Activated gamma-delta T cell treated with anti-CD3 and anti-CD28 coated beads, Interleukin-2, amount 50 U/mL, for 16 hours (primary cell): ENCODE measurements around the gene PROM1.

Source experiments
- DNase-seq: peaks from one replicate; pipeline ENCODE4 v3.0.0-alpha.2; 2020; ENCODE audit warnings: low read depth

The PROM1 gene

DNA sequence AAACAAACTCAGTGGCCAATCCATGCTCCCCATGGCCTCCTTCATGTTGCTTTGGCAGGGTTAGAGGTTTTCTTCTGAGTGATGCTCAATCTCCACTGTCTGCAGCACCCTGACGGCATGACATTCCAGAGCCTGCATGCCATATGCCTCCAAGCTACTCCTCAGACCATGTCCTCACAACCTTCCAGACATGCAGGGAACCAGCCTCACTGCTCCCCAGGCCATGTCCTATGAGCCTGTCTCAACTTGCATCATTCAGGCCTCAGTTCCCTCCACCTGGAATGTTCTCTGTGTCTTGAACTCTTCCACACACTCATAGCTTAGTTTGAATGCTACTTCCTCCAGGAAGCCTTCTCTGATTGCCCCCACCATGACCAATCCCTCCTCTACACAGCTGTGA, 18.8 kb downstream of the PROM1 start:
- DNase-seq: no peak

DNA sequence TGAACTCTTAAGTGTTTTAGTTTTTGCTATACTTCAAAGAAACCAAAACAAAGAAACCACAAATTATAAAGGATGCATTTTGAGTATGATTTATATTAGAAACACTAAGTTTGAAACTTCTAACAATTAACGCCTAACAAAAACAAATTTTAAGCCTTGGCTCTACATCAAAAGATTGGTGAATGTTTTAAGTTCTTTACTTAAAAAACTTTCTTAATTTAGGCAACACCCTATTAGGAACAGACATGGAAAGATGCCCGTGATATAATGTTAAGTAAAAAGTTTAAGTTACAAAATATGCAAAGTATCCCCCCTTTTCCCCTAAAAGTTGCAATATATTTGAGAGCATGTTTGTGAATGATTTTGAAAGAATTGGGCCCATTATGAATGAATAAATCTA, 21.2 kb downstream of the PROM1 start:
- no peak for DNase-seq

DNA sequence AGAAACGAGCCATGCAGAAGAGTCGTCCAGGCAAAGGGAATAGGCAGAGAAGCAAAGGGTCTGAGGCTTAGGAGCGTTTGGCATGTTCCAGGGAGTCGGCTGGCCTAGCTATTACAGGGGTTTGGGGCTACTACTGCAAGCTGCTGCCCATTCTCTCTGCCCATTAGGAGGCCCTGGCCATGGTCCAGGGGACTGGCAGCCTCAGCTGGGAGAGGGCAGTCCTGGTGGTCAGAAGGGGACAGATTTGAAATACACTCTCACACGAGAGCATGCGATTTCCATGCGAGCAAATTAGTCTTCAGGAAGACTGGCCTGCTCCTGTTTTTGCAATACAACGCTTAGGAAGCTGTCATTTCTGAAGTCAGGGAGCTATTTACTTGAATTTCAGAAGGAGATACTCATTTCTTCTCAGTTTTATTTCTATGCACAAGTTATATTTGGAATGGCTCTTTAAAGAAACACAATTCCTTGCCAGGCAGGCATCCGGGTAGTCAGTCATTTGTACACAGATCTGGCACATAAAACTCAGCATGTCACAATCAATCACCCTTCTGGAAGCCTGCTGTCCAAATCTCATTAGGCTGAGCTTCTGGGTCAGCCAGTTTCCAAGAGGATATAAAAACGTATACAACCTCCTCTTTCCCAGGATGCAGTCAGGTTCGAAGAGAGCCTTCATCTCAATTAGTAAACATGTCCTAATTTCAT, 27.0 kb downstream of the PROM1 start:
- no peak for DNase-seq

DNA sequence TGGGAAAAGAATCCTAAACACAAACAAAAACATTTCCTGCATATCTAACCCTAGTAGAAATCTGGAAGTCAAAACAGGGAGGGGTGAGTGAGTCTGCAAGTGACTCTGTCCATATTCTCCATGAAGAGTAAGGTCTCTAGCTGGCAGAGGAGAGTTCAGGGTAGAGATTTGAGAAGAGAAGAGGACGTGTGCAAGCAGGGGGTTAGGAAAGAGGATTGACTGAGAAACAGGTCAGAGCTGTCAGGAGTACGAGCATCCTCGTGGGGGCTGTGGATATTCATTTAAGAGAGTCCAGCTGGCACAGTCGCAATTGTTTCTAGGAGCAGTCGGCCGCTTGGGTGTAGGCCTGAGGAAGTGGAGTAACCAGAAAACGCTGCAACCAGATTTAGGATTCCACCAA, 27.9 kb downstream of the PROM1 start:
- DNase-seq: no peak

DNA sequence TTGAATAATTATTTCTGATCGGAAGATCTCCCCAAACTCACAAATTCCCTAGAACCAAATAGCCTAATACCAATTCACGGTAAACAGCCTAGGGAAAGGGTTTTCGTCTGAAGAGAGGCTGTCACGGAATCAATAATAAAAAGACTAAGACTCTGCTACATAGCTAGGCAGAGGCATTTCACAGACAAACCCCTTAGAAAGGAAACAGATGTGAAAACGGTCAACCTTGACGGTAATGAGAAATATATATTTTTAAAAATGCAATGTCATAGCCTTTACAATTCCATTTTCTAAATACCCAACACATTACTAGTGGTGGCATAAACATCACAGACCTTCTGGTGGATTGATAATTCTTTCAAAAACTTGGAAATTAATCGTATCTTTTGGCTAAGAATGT, 28.4 kb downstream of the PROM1 start:
- no peak for DNase-seq

DNA sequence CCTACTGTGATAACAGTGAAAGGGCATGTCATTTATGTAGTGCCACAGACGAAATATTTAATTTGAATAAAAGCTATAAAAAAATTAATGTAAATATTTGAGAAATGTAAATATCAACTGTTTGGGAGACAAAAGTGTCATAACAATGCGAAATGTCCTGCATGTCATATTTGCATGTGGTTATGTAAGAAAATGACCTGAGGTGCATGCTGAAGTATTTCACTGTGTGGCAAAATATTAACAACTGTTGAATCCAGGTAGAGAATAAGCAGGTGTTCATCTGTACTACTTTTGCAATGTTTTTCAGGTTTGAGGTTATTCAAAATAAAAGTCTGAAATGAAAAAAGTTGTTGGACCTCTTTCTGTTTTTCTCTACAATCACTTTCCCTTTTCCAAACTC, 30.9 kb downstream of the PROM1 start:
- DNase-seq: no peak

DNA sequence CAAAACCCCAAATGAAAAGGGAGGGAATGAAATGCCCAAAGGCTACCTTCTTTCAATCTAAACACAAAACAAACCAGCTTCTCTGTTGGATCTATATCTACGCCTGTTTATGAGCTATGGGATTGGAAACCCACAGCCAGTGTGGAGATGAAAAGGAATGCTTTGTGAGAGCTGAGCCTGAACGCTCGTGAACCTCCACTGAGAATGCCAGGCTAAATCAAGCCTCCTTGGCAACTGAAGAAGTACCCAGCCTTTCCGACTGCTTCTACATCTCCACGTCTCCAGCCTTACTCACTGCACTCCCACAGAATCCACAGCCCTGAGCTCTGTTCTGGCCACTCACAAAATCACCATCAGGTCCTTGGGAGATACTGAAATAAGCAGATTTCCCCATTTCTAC, 31.8 kb downstream of the PROM1 start:
- DNase-seq: no peak

DNA sequence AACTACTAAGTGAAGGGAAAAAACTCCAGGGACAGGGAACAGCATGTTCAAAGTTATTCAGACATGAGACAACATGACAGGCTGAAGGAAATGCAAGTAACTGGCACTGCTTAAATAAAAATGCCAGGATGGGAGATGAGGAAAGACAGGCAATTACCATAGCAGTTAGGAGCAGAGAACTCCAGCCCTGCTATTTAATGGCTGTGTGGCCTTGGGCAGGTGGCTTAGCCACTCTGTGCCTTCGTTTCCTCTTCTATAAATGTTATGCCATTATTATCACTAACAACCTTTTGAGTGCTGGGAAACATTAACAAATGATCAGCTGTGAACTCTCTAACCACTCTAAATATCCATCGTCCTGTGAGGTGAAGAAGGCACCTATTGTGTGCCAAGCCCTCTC, 32.7 kb downstream of the PROM1 start:
- no peak for DNase-seq

DNA sequence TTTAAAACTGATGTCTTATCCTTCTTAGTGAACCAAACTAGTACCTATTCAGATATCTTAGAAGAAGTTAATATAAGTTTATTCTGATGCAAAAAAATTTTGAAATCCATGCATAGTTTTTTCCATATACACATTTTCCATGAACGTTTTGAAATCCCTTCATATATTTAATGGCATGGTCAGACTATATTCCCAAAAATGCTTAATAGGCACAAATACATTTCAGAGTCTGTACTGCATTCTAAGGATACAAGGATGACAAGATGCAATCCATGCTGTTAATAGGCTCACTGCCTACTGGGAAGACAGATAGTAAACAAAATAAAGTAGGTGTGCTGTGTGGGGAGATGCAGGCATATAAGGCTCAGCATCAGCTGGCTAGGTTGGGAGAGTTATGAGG, 33.2 kb downstream of the PROM1 start:
- DNase-seq: no peak

DNA sequence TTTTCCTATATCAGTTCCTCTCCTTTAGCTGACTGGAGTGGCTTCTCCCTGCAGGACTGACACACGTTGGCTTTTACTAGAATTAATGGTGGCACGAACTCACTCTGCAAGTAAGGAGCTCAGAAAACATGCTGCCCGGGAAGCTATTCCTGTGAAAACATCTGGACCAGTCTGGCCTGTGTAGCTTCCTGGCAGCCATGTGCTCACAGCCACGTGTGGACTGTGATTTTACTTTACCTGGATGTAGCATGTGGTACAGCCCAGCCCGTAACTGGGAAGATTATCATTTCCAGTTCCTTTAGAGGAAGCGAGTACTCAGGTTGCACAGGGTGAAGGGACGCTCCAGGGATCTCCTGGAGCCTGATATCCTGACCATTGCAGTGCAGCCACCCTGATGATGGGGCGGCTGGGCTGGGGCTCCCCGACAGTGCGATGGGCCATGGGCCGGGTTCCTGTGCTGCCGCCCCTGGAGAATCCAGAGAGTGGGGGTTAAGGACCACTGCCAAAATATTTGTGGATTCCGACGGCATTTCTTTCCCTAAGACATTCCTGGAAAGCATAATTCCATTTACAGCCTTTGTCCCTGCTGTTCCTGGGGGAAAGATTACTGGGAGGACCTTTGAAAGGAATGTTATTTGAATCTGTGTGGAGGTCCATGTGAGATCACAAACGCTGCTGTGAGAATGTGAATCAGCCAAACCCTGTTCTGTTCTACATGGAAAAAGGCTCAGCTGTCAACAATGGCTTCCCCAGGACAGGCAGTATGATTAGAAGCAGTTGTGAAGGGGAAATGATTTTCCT, 35.0 kb downstream of the PROM1 start:
- DNase-seq: no peak

DNA sequence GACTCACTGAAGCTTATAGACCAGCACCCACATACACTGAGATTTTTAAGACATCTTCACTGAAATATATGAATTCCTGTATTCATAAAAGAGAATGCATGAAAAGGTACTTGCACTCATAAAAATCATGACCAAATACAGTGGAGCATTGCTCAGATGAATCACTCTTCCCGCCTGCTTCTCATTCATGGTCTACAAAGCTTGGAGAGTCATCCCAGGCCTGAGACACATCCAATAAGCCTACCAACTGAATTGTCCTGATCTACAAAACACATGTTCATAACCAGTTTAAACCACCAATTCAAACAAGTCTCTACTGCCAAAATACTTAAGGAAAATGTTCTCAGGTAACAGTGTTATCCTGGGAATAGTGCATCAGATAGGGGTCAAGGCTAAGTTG, 38.1 kb downstream of the PROM1 start:
- no peak for DNase-seq

DNA sequence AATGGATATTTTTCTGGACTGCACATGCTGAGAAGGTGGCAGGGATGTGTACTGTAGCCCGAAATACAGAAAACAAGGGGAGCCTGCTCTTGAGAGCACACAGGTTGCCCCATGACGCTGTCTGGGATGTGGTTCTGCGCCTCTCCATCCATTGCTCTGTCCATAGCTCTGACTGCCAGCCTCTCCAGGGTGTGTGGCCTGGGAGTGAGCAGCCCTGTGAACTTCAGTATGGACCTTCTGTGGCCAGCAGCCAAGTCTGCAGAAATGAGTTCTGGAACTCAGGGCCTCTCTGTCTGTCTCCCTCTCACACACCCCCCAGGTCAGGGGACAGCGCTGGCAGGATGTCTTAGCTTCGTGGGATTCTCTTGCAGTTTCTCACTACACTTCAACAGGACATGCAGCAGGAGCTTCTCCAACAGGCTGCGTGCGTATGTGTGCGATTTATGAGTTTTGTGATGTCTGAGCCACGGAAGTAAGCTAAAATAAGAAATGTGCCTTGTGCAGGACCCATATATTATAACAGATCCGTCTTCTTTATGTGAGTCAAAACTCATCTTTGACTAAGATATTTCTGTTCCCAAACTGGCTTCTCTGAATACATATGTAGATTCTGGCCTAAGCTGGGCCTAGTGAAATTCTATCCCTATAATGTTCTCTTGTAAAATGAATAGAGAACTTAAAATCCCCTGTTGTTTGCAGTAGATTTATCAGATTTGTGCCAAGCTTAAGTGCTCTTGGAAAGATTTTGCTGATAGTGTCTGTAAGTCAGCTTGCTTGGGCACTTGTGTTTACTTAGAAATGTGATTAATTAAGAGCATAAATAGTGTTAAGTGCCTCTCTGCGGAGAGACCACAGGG, 40.0 kb downstream of the PROM1 start:
- no peak for DNase-seq

DNA sequence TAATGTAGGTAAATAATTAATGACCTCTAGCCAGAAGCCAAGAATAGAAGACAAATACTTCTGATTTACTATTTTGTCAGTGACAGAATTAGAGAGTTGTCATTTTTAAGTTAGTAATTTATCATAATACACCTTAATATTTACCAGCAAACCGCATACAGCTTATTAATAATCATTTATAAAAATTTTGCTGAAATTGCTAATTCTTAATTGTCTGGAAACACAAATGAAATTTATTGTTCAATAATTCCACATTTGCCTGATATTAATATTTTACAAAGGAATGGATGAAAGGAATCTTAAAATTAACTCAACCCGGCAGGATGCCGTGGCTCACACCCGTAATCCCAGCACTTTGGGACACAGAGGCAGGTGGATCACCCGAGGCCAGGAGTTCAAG, 44.7 kb downstream of the PROM1 start:
- DNase-seq: no peak

DNA sequence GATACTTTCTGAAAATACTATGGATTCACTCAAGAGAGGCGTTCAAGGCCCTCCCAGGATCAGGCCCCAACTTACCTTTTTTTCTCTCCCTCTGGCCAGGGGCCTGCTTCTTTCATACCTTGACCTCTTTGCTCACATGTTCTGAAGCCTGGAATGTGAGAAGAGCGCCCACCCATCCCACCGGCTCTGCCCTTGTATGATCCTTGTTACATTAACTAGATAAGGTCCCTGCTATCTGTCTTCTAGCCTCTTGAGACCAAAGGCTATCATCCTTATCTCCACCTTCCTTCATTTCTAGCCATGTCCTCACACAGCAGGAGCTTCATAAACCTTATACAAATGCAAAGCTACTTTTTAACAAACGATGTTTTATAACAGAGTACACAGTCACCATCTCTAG, 45.9 kb downstream of the PROM1 start:
- no peak for DNase-seq

DNA sequence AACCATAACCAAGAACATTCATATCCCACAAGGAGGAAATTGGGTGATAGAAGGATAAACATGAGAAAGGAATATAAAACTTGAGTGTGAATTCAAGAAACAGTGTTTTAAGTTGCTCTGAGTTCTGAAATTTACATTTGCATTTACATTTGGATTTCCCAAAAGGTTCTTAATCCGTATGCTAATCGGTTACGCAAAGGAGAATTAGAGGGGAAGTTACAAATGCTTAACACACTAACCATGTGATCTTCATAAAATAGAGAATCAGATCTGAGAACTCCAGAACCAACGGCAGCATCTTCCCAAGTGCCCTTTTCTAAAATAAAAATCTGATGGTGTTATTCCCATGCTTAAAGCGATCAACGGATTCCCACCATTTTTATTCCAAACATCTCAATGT, 48.0 kb downstream of the PROM1 start:
- no peak for DNase-seq

DNA sequence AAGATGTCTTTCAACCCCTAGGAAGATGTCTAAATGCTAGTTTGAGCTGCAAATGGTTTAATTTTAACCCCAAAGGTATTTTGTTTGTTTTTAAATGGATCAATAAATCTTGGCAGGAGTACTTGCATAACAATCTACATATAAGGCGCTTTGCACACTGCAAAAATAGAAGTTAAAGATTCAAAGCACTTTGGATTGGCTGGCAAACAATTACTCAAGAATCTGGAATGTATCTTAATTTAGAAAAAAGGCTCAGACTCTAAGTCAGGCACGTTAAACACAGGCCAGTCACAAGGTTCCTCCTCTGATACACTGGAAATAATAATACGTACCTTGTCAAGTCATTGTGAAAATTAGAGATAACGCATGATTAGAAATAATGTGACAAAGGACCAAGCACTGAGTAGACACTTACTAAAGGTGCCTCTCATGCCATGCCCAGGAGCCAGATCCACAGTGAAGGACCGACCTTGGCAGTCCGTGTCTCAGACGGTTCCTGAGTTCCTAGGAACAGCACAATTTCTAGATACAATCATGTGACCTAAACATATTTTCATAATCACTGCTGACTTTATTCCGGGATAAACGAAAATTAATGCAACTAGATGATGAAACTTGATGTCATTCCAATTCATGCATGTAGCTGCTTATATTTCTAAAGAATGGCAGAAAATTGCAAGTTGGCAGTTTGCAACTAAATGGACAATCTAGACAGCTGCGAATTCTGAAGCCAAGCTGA, 49.6 kb downstream of the PROM1 start:
- no peak for DNase-seq

DNA sequence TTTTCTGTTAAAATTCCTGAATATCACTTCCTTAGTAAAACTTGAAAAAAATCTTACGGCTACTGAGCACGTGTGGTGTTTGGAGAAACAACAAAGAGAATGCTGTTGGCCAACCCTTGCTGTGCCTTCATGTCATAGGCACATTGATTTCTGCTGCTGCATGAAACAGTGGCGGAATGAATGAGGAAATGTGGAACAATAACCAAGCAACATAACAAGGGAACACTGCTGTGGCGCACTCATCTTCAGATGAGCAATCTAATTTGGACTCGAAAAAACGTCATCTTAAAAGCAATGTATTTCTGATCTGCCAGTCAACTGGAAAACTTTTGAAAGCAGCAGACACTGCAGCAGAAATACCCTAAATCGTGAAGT, 51.4 kb downstream of the PROM1 start:
- DNase-seq: no peak

DNA sequence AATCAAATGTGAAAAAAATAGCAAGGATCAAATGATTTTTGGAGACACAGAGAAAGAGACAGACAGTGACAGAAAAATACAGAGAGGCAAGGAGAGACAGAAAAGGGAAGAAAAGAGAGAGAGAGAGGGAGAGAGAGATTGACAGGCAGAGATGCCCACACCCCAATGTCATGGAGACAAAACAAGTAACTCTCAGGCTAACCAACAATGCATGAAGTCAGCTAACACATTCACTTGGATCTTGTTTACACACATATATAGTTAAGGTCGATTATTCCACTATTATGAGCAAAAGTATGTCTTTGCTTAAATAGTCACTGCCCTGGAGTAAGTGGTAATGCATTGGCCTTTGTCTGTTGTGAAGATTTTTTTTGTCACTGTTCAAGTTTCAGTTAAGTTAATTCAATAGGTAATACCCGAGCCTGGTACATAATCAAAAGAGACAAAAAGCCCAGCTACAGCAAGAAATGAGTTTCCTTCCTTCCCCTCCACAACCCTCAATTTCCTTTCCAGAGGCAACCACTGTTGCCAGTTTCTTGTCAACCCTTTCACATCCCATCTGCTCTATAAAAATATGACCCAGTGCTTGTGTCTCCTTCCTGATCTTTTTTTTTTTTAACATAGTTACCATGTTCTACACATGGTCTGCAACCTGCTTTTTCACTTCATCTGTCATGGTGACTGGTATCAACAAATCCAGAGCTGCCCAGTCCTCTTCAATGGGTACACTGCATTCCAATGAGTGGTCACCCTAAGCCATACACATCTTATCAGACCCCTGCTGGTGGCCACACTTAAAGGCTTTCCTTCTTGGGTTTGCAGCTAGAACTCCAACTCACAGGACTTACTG, 52.1 kb downstream of the PROM1 start:
- no peak for DNase-seq

DNA sequence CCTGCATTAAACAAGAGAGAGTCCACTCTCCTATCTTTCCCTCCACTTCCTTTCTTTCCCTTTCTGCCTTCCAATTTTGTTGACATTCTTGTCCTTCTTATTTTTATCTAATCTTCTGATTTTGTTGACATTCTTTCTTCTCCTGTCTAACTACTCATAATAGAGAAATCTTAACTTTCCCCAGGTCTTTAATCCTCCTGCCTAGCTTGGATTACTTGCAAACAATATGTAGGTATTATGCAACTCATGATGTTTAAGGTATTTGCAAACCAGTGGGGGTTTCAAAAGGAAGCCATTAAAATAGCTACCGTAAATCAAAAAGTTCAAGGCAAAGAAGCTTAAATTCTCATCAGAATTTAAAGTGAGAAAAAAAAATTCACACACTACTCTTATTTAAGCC, 53.9 kb downstream of the PROM1 start:
- no peak for DNase-seq

DNA sequence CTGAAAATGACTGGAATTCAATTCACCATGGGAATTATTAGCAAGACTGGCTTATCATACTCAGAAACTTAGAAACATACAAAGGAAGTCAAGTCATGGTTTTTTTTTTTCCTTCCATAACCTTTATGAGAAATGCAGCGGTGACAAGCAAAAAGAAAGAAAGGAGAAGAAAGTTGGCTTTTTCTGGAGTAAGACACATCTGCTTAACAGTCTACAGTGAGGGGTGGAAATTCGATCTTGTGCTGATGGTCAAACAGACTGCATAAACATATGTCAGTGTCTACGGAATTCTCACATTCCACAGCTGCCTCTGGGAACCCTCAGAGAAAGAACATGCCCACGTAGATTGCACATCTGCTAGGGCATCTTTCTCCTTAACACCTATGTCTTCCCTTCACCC, 54.6 kb downstream of the PROM1 start:
- no peak for DNase-seq

DNA sequence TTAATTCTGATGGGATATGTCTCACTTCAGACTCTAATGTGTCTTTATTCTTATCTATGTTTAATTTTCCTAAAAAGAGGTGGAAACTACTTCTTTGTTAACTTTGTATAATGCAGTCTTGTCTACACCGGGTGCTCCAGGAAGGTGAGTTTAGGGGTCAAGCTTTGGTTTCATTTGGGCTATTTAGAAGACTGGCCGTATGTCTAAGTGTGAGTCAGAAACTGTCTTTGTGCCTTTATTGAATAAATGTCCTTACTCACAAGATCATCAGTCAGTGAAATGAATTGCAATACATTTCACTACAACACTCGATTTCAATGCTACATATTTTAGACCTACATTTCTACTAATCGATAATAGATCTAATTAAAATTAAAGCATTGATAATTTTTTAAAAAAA, 56.2 kb downstream of the PROM1 start:
- DNase-seq: no peak
